K562 (cell line): ENCODE measurements around the gene GULP1. TPM values are rescaled to one million over a fixed set of nuclear protein-coding genes. Genes with fewer than 3 reads are reported as not detected.

Experiments used
- ATAC-seq: fragments of 200-7000 bp; cut with Tn5 transposase; 3 replicates; pipeline ENCODE4 v1.9.1; 2020; ENCODE audit warnings: moderate library complexity
- BruUV-seq: library from RNA; stranded (reverse); fragments of 400-500 nt; replicated peaks from 2 replicates; lab custom pipeline; 2021; lab: Mats Ljungman, UMichigan
- CTCF ChIA-PET: fragments of 300-600 bp; formaldehyde crosslinking; extraction: SDS; loops from one replicate; lab custom pipeline; 2021; ENCODE audit warnings: low intra/inter-chr PET ratio; lab: Yijun Ruan, JAX
- POLR2A ChIA-PET: fragments of 300-600, 350-650 bp; sonication (Branson Sonifier 250); formaldehyde crosslinking; extraction: SDS; loops from one replicate; lab custom pipeline; 2021; ENCODE audit warnings: antibody characterized with exemption, inconsistent platforms; lab: Yijun Ruan, JAX
- DNase-seq, 4 experiments: peaks; one replicate each; pipeline versions ENCODE4 v3.0.0 to v3.0.0-alpha.2; 2011 to 2018; ENCODE audit warnings: low spot score in 3 of 4, mixed read lengths in 3 of 4; ENCODE audit errors: extremely low read depth in 1 of 4
- FAIRE-seq: peaks from 2 replicates; lab custom pipeline; 2011; peaks lifted over from hg19 to GRCh38; lab: Jason Lieb, UNC
- H2AFZ ChIP-seq: 2 replicates; pipeline ENCODE4 v1.6.0; 2011; ENCODE audit warnings: low read depth, low read length, control low read depth, inconsistent platforms
- H3K27ac ChIP-seq: fragments of 200-600 bp; 3 replicates; pipeline ENCODE4 v1.8.0; 2011; ENCODE audit warnings: low read depth, mild to moderate bottlenecking, control low read depth, inconsistent platforms, low read length, moderate library complexity, mixed read lengths; ENCODE audit errors: extremely low read depth
- H3K27me3 ChIP-seq, 2 experiments: fragments of 300-600 bp in 1 of 2; 2 replicates in 1 of 2; 3 replicates in 1 of 2; pipeline versions ENCODE4 v1.6.0 to v1.8.0; 2011; ENCODE audit warnings: inconsistent platforms in 2 of 2, low read length in 2 of 2, mild to moderate bottlenecking in 1 of 2, mixed read lengths in 1 of 2, moderate library complexity in 1 of 2; ENCODE audit not compliant: control insufficient read depth in 2 of 2, insufficient read depth in 2 of 2
- H3K36me3 ChIP-seq: fragments of 300-600 bp; 3 replicates; pipeline ENCODE4 v1.8.0; 2011; ENCODE audit warnings: mild to moderate bottlenecking, low read length, inconsistent platforms; ENCODE audit not compliant: control insufficient read depth, insufficient read depth
- H3K4me1 ChIP-seq, 2 experiments: fragments of 200-600 bp in 1 of 2; replicated peaks in 1 of 2; 2 replicates in 1 of 2; 3 replicates in 1 of 2; pipeline versions ENCODE4 v1.5.1 to v1.8.0; 2011; ENCODE audit warnings: inconsistent platforms in 2 of 2, low read length in 2 of 2, mild to moderate bottlenecking in 1 of 2, mixed read lengths in 1 of 2, moderate library complexity in 1 of 2; ENCODE audit not compliant: control insufficient read depth in 2 of 2, insufficient read depth in 2 of 2
- H3K4me2 ChIP-seq: 2 replicates; pipeline ENCODE4 v1.6.1; 2011; ENCODE audit warnings: low read length, control low read depth, inconsistent platforms, mixed read lengths; ENCODE audit not compliant: insufficient read depth
- H3K4me3 ChIP-seq: fragments of 200-600 bp; sonication (generic), shearing (Covaris generic); 2 replicates; pipeline ENCODE4 v1.5.1; 2016; ENCODE audit warnings: control low read depth, inconsistent platforms
- H3K79me2 ChIP-seq: fragments of 200-600 bp; 3 replicates; pipeline ENCODE4 v1.8.0; 2011; ENCODE audit warnings: low read length, inconsistent platforms; ENCODE audit not compliant: control insufficient read depth, insufficient read depth
- H3K9ac ChIP-seq, 2 experiments: 2 replicates each; pipeline versions ENCODE4 v1.6.0 to v1.6.1; 2011; ENCODE audit warnings: low read depth in 2 of 2, low read length in 2 of 2, control low read depth in 1 of 2, inconsistent platforms in 1 of 2, mild to moderate bottlenecking in 1 of 2, mixed read lengths in 1 of 2; ENCODE audit not compliant: insufficient read depth in 1 of 2
- H3K9me1 ChIP-seq: one replicate; pipeline ENCODE4 v1.6.0; 2011; ENCODE audit warnings: inconsistent platforms, mild to moderate bottlenecking, low read length, moderate library complexity; ENCODE audit not compliant: control insufficient read depth, insufficient read depth
- H3K9me3 ChIP-seq: replicated peaks from 2 replicates; pipeline ENCODE4 v1.5.1; 2011; ENCODE audit warnings: low read depth, low read length, inconsistent platforms; ENCODE audit not compliant: control insufficient read depth, insufficient read depth
- H4K20me1 ChIP-seq: replicated peaks from 2 replicates; pipeline ENCODE4 v1.6.1; 2011; ENCODE audit warnings: low read length, inconsistent platforms, mixed read lengths; ENCODE audit not compliant: control insufficient read depth, insufficient read depth
- CEBPB ChIP-seq: fragments of 450-650 bp; IDR thresholded peaks from 2 replicates; pipeline ENCODE4 v1.6.1; 2016; ENCODE audit warnings: missing genetic modification characterization, missing compliant biosample characterization
- CXXC5 ChIP-seq: fragments of 250-450 bp; sonication (Bioruptor Pico); IDR thresholded peaks from 2 replicates; pipeline ENCODE4 v1.8.0; 2022; ENCODE audit warnings: inconsistent platforms, mild to moderate bottlenecking, moderate library complexity
- DNMT1 ChIP-seq: fragments of 450-650 bp; IDR thresholded peaks from 2 replicates; pipeline ENCODE4 v1.6.1; 2016; ENCODE audit warnings: antibody characterized with exemption, mild to moderate bottlenecking
- EP400 ChIP-seq: fragments of 450-650 bp; IDR thresholded peaks from 2 replicates; pipeline ENCODE4 v1.6.1; 2017; ENCODE audit warnings: antibody characterized with exemption, mild to moderate bottlenecking, moderate library complexity
- HDAC8 ChIP-seq: fragments of 450-650 bp; IDR thresholded peaks from 2 replicates; pipeline ENCODE4 v1.6.1; 2016; ENCODE audit warnings: mild to moderate bottlenecking, missing genetic modification characterization, moderate library complexity, missing compliant biosample characterization
- JUN ChIP-seq, 2 experiments: sonication (generic) in 1 of 2; formaldehyde crosslinking in 1 of 2; IDR thresholded peaks; 2 replicates each; pipeline versions ENCODE4 v1.6.1 to v1.8.0; 2012 to 2022; ENCODE audit warnings: borderline replicate concordance in 2 of 2, mild to moderate bottlenecking in 2 of 2, improper control_type of control experiment in 1 of 2, low read depth in 1 of 2, low read length in 1 of 2, missing genetic modification reagents in 1 of 2
- KLF6 ChIP-seq: fragments of 250-450 bp; sonication (Bioruptor Pico); IDR thresholded peaks from 2 replicates; pipeline ENCODE4 v1.4.0; 2020; ENCODE audit warnings: mild to moderate bottlenecking, moderate library complexity, borderline replicate concordance
- MTA2 ChIP-seq: fragments of 450-650 bp; IDR thresholded peaks from 2 replicates; pipeline ENCODE4 v1.6.1; 2016; ENCODE audit warnings: low read depth
- NFIC ChIP-seq: fragments of 450-650 bp; IDR thresholded peaks from 2 replicates; pipeline ENCODE4 v1.6.1; 2017; ENCODE audit warnings: mild to moderate bottlenecking, inconsistent platforms
- NFIX ChIP-seq: fragments of 250-450 bp; sonication (Bioruptor Pico); IDR thresholded peaks from 2 replicates; pipeline ENCODE4 v1.4.0; 2020; ENCODE audit warnings: low read depth, mild to moderate bottlenecking, moderate library complexity
- RAD21 ChIP-seq, 2 experiments: fragments of 250-450 bp in 1 of 2; fragments of 450-650 bp in 1 of 2; sonication (Bioruptor Pico) in 1 of 2; formaldehyde crosslinking in 1 of 2; IDR thresholded peaks in 1 of 2; conservative IDR thresholded peaks in 1 of 2; 2 replicates each; pipeline versions ENCODE4 v1.4.0 to v1.8.0; 2020 to 2022; ENCODE audit warnings: mild to moderate bottlenecking in 2 of 2, moderate library complexity in 1 of 2
- RB1 ChIP-seq: fragments of 450-650 bp; IDR thresholded peaks from 2 replicates; pipeline ENCODE4 v1.6.1; 2017; ENCODE audit warnings: low read depth, mild to moderate bottlenecking
- SAFB2 ChIP-seq: fragments of 200-400 bp; formaldehyde crosslinking; IDR thresholded peaks from 2 replicates; pipeline ENCODE4 v1.6.1; 2018; ENCODE audit warnings: borderline replicate concordance, low read length, low read depth, moderate library complexity; ENCODE audit not compliant: severe bottlenecking
- SMAD1 ChIP-seq: fragments of 150-350 bp; IDR thresholded peaks from 2 replicates; pipeline ENCODE4 v1.6.1; 2014; ENCODE audit warnings: low read length, low read depth; ENCODE audit not compliant: partially characterized antibody
- SP1 ChIP-seq: sonication (generic); formaldehyde crosslinking; IDR thresholded peaks from 2 replicates; pipeline ENCODE4 v1.8.1; 2022; ENCODE audit warnings: mild to moderate bottlenecking, missing genetic modification reagents
- YBX1 ChIP-seq: fragments of 450-650 bp; IDR thresholded peaks from 2 replicates; pipeline ENCODE4 v1.7.1; 2016; ENCODE audit warnings: mild to moderate bottlenecking
- ZBED1 ChIP-seq: IDR thresholded peaks from 2 replicates; pipeline ENCODE4 v1.6.1; 2014
- in situ Hi-C: fragments of 300-500 bp; cut with MboI; formaldehyde crosslinking; loops from 4 replicates; pipeline ENCODE4 v1.15.0; 2018; ENCODE audit warnings: inconsistent platforms, mixed read lengths
- intact Hi-C: fragments of 100-400 bp; cut with micrococcal nuclease; formaldehyde crosslinking; loops from 2 replicates; pipeline ENCODE4 v1.14.2; 2022
- polyA plus RNA-seq, 8 experiments: library from polyadenylated mRNA; depleted of rRNA in 4 of 8; stranded (reverse) in 5 of 8; unstranded in 3 of 8; fragments of >200 nt; fragmentation: Nextera tagmentation in 2 of 8; fragmentation: Illumina TruSeq in 1 of 8; extraction: Ambion mirVana in 2 of 8; extraction: Trizol in 1 of 8; gene quantifications; 2 replicates each; pipeline versions ENCODE4 v1.2.1 to v1.2.3, GENCODE V29; 2011 to 2014; ENCODE audit warnings: inconsistent platforms in 1 of 8, missing spikeins in 1 of 8
- total RNA-seq, 7 experiments: library from RNA; depleted of rRNA in 6 of 7; stranded (reverse); fragments of >200 nt in 6 of 7; fragmentation: Illumina TruSeq in 2 of 7; extraction: Trizol in 2 of 7; gene quantifications; 2 replicates each; pipeline versions ENCODE4 v1.2.1 to v1.2.3, GENCODE V29; 2011 to 2021; ENCODE audit warnings: low replicate concordance in 1 of 7
- TF ChIP-seq, protein P1 (sequence below): IDR thresholded peaks from 2 replicates; pipeline ENCODE4 v1.6.1; 2012; ENCODE audit warnings: low read depth, low read length, improper control_type of control experiment, borderline replicate concordance
- TF ChIP-seq, protein P2 (sequence below): fragments of 450-650 bp; formaldehyde crosslinking; conservative IDR thresholded peaks from 2 replicates; pipeline ENCODE4 v1.4.0; 2022; ENCODE audit warnings: mild to moderate bottlenecking, missing genetic modification characterization
- TF ChIP-seq, protein P3 (sequence below): sonication (generic); formaldehyde crosslinking; IDR thresholded peaks from 2 replicates; pipeline ENCODE4 v1.8.0; 2022; ENCODE audit warnings: missing genetic modification reagents, mild to moderate bottlenecking, moderate library complexity, borderline replicate concordance

GULP1 gene
- total and polyA plus RNA-seq, 9 of the 15 experiments (the other 6 are each of a cell fraction or from before 2014, with no cell fraction given) = 8.5 to 25.3 (median 19.5) TPM

DNA sequence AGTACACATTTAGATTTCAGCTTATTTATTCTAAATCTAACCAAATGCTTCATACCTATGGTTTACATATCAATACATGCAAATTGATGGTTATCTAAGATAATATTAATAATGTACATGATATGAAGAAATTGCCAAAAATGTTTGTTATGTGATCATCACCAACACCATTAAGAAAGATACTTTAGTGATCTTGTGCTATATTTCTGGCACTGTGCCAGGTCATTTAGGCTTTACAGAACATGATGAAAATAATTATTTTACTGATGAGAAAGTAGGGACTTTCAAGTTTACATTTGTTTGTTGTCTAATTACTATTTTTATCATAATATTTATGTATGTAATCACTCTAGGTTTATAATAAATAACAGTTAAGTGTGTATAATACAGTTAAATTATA, 158.3 kb downstream of the GULP1 start:
- BruUV-seq = no TSS peak
- Histone ChIP-seq H4K20me1 (no peaks in the 10 kb centered on the region), H3K27ac (no peak overlapping the region), H3K79me2 (no peaks in the 10 kb centered on the region), H3K9me1 (no peaks in the 10 kb centered on the region), H3K27me3 (no peaks in the 10 kb centered on the region), H3K9ac (no peak overlapping the region), H3K4me3 (no peak overlapping the region), H3K4me1 (no peaks in the 10 kb centered on the region), H3K4me2 (no peak overlapping the region), H3K36me3 (no peaks in the 10 kb centered on the region), H3K9me3 (no peaks in the 10 kb centered on the region), H2AFZ (no peak overlapping the region)
- intact Hi-C loops = no loop called here
- POLR2A ChIA-PET = no interaction called here
- in situ Hi-C loops = no loop called here
- CTCF ChIA-PET = no interaction called here
- no peak for ATAC-seq
- peak in 1 of 4 experiments; percentile 2 for DNase-seq
- no peak for FAIRE-seq
- TF ChIP-seq SMAD1 = peak; percentile 53
- TF ChIP-seq EP400 = no peak
- TF ChIP-seq, protein P1, sequence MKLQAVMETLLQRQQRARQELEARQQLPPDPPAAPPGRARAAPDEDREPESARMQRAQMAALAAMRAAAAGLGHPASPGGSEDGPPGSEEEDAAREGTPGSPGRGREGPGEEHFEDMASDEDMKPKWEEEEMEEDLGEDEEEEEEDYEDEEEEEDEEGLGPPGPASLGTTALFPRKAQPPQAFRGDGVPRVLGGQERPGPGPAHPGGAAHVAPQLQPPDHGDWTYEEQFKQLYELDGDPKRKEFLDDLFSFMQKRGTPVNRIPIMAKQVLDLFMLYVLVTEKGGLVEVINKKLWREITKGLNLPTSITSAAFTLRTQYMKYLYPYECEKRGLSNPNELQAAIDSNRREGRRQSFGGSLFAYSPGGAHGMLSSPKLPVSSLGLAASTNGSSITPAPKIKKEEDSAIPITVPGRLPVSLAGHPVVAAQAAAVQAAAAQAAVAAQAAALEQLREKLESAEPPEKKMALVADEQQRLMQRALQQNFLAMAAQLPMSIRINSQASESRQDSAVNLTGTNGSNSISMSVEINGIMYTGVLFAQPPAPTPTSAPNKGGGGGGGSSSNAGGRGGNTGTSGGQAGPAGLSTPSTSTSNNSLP = no peak
- TF ChIP-seq HDAC8 = no peak
- no peak for TF ChIP-seq JUN (IDR thresholded peaks at IDR 0.05; ENCODE audit: borderline replicate concordance, low read depth, low read length)
- no peak for TF ChIP-seq JUN (CRISPR knock-in tag; IDR thresholded peaks at IDR 0.05; ENCODE audit: borderline replicate concordance)
- no peak for TF ChIP-seq MTA2
- TF ChIP-seq, protein P2, sequence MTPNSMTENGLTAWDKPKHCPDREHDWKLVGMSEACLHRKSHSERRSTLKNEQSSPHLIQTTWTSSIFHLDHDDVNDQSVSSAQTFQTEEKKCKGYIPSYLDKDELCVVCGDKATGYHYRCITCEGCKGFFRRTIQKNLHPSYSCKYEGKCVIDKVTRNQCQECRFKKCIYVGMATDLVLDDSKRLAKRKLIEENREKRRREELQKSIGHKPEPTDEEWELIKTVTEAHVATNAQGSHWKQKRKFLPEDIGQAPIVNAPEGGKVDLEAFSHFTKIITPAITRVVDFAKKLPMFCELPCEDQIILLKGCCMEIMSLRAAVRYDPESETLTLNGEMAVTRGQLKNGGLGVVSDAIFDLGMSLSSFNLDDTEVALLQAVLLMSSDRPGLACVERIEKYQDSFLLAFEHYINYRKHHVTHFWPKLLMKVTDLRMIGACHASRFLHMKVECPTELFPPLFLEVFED = no peak
- TF ChIP-seq, protein P3, sequence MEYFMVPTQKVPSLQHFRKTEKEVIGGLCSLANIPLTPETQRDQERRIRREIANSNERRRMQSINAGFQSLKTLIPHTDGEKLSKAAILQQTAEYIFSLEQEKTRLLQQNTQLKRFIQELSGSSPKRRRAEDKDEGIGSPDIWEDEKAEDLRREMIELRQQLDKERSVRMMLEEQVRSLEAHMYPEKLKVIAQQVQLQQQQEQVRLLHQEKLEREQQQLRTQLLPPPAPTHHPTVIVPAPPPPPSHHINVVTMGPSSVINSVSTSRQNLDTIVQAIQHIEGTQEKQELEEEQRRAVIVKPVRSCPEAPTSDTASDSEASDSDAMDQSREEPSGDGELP (CRISPR knock-in tag) = no peak
- no peak for TF ChIP-seq CEBPB (tag)
- no peak for TF ChIP-seq RB1
- TF ChIP-seq YBX1 = no peak
- no peak for TF ChIP-seq SAFB2
- no peak for TF ChIP-seq ZBED1
- no peak for TF ChIP-seq SP1 (CRISPR knock-in tag)
- no peak for TF ChIP-seq CXXC5 (CRISPR knock-in tag)
- peak in 1 of 2 experiments; percentile 15; a peak in 2 of 4 replicates for TF ChIP-seq RAD21 (CRISPR knock-in tag; conservative IDR thresholded peaks at IDR 0.05 in 1 of 2, IDR thresholded peaks at IDR 0.05 in 1 of 2)
- TF ChIP-seq NFIC = peak; percentile 99
- TF ChIP-seq DNMT1 = no peak
- no peak for TF ChIP-seq KLF6
- TF ChIP-seq NFIX (CRISPR knock-in tag) = peak; percentile 97
